ENCODE results near the gene AWAT1.
"Not testable (repeated sequence)": the region's sequence is repeated elsewhere in the genome, so short reads cannot be mapped to it uniquely, and the experiment has no call there.

The AWAT1 gene

DNA sequence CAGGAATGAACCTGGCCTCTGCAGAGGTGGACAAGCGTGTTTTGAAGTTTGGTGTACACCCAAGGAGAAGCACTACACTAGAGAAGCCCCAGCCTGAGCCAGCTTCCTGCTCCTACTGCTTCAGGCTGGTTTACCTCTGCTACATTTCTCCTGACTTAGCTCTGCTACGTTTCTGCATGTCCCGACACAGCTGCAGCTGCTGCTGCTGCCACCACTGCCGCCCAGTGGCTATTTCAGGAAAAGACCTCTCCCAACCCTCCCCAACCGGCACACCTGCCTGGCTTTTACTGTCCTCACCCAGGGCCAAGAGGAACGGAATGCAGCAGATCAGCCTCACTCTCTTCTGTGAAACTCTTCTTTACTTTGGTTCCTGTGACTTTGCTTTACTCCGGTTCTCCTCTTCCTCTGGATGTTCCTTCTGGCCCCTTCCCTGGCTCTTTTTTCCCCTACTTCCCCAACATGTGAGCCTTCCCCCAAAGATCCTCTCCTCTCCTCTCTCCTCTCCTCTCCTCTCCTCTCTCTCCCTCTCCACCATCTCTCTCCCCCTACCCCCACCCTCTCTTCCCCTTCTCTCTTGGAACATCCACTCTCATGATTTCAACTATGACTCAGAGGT lies 28.6 kb downstream of the AWAT1 start:
- DNase-seq (ENCODE audit: low read depth in 2 of 2) = no peak

DNA sequence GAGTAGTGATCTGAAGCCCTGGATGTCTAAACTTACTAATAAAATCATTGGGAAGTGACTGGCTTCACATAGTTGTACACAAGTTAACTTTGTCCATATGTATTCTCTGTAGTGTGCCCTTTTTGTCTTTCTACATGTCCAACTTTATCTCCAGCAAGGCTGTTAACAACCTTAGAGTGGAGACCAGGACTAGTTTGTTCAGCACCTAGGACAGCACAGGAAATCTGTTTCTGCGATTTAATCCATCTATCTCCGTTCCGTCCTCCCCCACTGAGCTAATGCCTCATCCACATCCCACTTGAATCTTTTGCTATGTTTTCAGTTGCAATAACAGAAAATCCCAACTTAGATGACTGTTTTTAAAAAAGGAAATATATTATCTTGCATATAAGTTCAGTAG lies 30.3 kb downstream of the AWAT1 start:
- no peak for DNase-seq (ENCODE audit: low read depth in 2 of 2)

DNA sequence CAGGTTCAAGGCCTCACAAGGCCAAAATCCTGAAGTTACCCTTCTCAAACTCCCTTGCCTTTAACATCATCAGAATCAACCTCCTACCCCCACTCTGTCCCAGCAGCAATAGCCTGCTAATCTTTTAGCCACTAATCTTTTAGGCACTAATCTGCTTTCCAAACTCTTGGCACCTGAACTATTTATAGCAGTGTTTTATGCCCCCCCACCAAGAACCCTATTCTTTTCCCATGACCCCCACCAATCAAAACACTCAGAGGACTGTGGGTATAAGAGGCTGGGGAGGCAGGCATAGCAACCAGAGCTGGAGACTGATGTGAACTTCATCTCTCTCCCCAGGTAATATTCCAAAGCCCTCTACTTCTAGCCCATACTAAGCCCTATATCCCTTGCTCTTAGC lies 33.6 kb downstream of the AWAT1 start, which contains the start of gene ARR3:
Gene ARR3, plus strand, starts transcription at position 301 of the 400 bp plus-strand sequence. CDS start 1,052 bp downstream, outside the sequence.
- DNase-seq (ENCODE audit: low read depth in 2 of 2) = no peak

DNA sequence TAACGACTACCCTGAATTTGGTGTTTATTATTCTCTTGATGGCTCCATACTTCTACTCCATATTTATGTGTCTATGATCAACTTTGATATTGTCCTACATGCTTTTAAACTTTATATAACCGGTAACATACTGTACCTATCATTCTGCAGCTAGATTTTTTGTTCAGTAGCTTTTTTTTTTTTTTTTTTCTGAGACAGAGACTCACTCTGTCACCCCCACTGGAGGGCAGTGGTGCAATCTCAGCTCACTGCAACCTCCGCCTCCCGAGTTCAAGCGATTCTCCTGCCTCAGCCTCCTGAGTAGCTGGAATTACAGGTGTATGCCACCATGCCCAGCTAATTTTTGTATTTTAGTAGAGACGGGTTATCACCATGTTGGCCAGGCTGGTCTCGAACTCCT lies 39.6 kb downstream of the AWAT1 start:
- not testable (repeated sequence) for DNase-seq (ENCODE audit: low read depth in 2 of 2)

DNA sequence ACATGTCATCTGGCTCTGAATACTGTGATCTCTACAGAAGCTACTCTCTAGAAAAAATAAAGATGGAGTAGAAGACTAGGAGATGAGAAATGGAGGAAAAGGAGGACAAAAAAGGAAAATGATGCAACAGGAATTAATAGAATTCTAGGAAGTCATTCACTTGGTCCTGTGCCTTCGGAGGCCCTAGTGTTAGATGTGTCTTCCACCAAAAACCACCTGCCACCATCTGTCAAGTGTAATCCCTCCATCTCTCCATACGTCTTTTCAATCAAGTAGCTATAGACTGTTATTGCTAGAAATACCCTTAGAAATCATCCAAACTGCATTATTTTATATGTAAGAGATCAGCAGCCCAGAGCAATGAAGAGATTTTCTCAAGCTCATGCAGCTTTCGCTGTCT lies 44.6 kb downstream of the AWAT1 start:
- no peak for DNase-seq (ENCODE audit: low read depth in 2 of 2)

DNA sequence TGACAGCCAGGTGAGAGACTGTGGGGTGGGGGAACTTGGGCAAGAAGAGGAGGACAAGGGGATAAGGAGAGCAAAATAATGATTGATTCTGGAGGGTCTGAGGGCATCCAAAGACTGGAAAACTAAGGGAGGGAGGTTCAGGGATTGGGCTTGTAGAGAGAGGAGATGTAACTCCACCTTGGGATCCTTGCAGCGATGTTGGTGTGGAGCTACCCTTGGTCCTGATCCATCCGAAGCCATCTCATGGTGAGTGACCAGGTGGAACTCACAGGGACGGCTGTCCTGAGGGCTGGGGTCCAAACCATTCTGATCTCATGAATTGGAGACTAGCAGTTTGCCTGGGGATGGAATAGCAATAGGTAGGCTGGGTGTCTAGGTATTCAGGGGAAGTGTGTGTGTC lies 46.1 kb downstream of the AWAT1 start:
- no peak for DNase-seq (ENCODE audit: low read depth in 2 of 2)

DNA sequence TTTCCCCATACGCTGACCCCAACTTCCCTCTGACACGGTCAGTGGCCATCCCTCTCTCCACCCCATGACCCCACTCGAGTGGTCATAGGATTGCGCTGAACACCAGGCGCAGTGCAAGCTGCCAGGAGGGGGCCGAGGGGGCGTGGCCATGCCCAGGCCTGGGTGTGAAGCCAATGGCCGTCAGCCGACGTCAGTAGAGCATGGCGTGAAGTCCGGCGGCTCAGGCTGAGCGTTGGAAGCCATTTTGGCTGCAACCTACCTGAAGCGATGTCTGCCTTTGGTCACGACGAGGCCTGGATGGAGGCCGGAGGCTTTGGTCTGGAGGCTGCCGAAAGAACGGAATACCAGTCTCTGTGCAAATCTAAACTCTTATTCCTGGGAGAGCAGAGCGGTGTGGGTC lies 47.5 kb downstream of the AWAT1 start, which contains the start of gene RAB41:
Gene RAB41, plus strand, starts transcription at position 222 of the 400 bp plus-strand sequence. Its CDS starts 46 bp downstream, at position 268.
- no peak for DNase-seq (ENCODE audit: low read depth in 2 of 2)

GRCh38 chrX:70289168-70289792 lies 54.8 kb downstream of the AWAT1 start:
- DNase-seq (ENCODE audit: low read depth in 2 of 2) = no peak

Measured in activated CD8-positive, alpha-beta memory T cell treated with anti-CD3 and anti-CD28 coated beads for 4 hours (primary cell).